Gastroesophageal sphincter (tissue), 3 donors: ENCODE measurements around the gene PALD1.

Experiments
- POLR2AphosphoS5 ChIP-seq: sonication (generic); formaldehyde crosslinking; IDR thresholded peaks from one replicate; pipeline ENCODE4 v1.6.1; 2017; ENCODE audit warnings: antibody characterized with exemption
- TF ChIP-seq, protein P1 (sequence below), 4 experiments: fragments of 200-600 bp in 2 of 4; fragments of 450-650 bp in 2 of 4; sonication (generic) in 1 of 4; IDR thresholded peaks; one replicate each; pipeline ENCODE4 v1.5.1; 2017 to 2019; ENCODE audit warnings: antibody characterized with exemption in 4 of 4, mild to moderate bottlenecking in 2 of 4, moderate library complexity in 2 of 4

DNA sequence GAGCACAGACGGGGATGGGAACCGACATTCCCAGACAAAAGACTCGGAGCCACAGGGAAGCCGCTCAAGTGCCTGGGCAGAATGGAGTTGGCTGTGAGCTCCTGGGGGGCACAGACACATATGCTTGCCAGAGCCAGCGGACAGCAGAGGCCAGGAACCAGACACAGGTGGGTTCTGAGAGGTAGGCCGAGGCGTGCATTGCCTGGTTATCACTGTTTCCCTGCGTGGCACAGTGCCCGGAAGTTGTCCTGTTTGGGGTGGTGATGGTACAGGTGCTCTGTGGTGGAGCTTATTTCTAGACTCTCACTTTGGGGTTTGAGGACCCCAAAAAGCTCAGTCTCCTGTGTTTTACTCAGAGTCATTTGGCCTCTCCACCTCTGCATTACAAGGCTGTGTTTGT lies 2.5 kb downstream of the PALD1 start:
- TF ChIP-seq POLR2AphosphoS5: no peak
- TF ChIP-seq, protein P1, sequence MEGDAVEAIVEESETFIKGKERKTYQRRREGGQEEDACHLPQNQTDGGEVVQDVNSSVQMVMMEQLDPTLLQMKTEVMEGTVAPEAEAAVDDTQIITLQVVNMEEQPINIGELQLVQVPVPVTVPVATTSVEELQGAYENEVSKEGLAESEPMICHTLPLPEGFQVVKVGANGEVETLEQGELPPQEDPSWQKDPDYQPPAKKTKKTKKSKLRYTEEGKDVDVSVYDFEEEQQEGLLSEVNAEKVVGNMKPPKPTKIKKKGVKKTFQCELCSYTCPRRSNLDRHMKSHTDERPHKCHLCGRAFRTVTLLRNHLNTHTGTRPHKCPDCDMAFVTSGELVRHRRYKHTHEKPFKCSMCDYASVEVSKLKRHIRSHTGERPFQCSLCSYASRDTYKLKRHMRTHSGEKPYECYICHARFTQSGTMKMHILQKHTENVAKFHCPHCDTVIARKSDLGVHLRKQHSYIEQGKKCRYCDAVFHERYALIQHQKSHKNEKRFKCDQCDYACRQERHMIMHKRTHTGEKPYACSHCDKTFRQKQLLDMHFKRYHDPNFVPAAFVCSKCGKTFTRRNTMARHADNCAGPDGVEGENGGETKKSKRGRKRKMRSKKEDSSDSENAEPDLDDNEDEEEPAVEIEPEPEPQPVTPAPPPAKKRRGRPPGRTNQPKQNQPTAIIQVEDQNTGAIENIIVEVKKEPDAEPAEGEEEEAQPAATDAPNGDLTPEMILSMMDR (IDR thresholded peaks at IDR 0.05): no peak
